Right cardiac atrium (tissue), 5 donors: Measurements from ENCODE around the gene GSK3A. TPM values are rescaled to one million over a fixed set of nuclear protein-coding genes. Genes with fewer than 3 reads are reported as not detected.
A peak's percentile ranks its signal among the peaks of the same experiment; 100 is the strongest.

ENCODE experiments used
- ATAC-seq, 2 donors: fragments of 200-7000 bp; cut with Tn5 transposase; one replicate each; pipeline versions ENCODE4 v1.8.0 to v1.9.1; 2020; ENCODE audit warnings: moderate library complexity in 2 of 2, mild to moderate bottlenecking in 1 of 2
- DNase-seq, 3 donors: peaks; one replicate each; pipeline ENCODE4 v3.0.0-alpha.2; 2020
- H3K27ac ChIP-seq: one replicate; pipeline ENCODE4 v1.5.1; 2013; ENCODE audit warnings: mild to moderate bottlenecking, low read length, control low read depth, moderate library complexity
- H3K27me3 ChIP-seq: one replicate; pipeline ENCODE4 v1.6.1; 2013; ENCODE audit not compliant: control insufficient read depth, insufficient read depth
- H3K4me1 ChIP-seq: one replicate; pipeline ENCODE4 v1.6.1; 2013; ENCODE audit warnings: low read length; ENCODE audit not compliant: control insufficient read depth, insufficient read depth
- H3K4me3 ChIP-seq: one replicate; pipeline ENCODE4 v1.5.1; 2013; ENCODE audit warnings: low read length, control low read depth
- H3K9me3 ChIP-seq: one replicate; pipeline ENCODE4 v1.6.1; 2013; ENCODE audit warnings: low read length; ENCODE audit not compliant: control insufficient read depth
- WGBS: extraction: QIAGEN DNeasy Blood & Tissue Kit; methylation state at CpG from one replicate; pipeline ENCODE4 v1.1.7; 2013; 5-methylcytosine and 5-hydroxymethylcytosine counted together
- intact Hi-C, 4 donors: fragments of 100-400 bp; cut with DNase I; formaldehyde crosslinking; loops; one replicate each; pipeline versions ENCODE4 v1.11.0 to v1.14.0; 2022 to 2023
- polyA plus RNA-seq: library from polyadenylated mRNA; stranded (reverse); fragments of 200-250 nt; gene quantifications from one replicate; pipeline ENCODE4 v1.2.3, GENCODE V29; 2013
- total RNA-seq, 4 donors: library from RNA; stranded (reverse); fragmentation: NEBNext Ultra II Directional; extraction: Animal tissue kit (Norgen Biotek cat#: 25700); gene quantifications; one replicate each; pipeline ENCODE4 v1.2.1, GENCODE V29; 2021
- donor health status: healthy with polysubstance abuse.
- donor health status: DM: no; HTN: yes; CAD: no.
- donor health status: DM: no; HTN: no; CAD: no.
- donor health status: DM: no; HTN: yes; CAD: no; lungs with severe emphysema.
- donor health status: DM: yes; HTN: yes; CAD: no.

GSK3A gene
- total and polyA plus RNA-seq, 5 donors = 32.0 to 46.5 (median 36.2) TPM

GRCh38 chr19:42203700-42204099 is 38.7 kb downstream of the GSK3A start:
- Histone ChIP-seq H3K4me1 (peaks cover 4% of the 10 kb centered on the region), H3K9me3 (no peaks in the 10 kb centered on the region), H3K27ac (no peak overlapping the region), H3K4me3 (no peak overlapping the region), H3K27me3 (no peaks in the 10 kb centered on the region)
- 95% methylated on average over 2 of the region's 2 CpGs for WGBS
- no peak for DNase-seq
- intact Hi-C loops = no loop called here
- no peak for ATAC-seq

GRCh38 chr19:42202290-42202880 is 40.0 kb downstream of the GSK3A start:
- WGBS = 74% methylated on average over 5 of the region's 5 CpGs
- intact Hi-C loops = no loop called here
- peaks cover 4% of the 10 kb centered on the region for H3K4me1 ChIP-seq
- no peaks in the 10 kb centered on the region for H3K9me3 ChIP-seq
- DNase-seq (no peak), ATAC-seq (no peak)
- H3K4me3 ChIP-seq = no peak overlapping the region
- H3K27me3 ChIP-seq = no peaks in the 10 kb centered on the region
- peak overlapping the region; percentile 40 for H3K27ac ChIP-seq

GRCh38 chr19:42201489-42202289 is 40.7 kb downstream of the GSK3A start:
- H3K4me1 ChIP-seq = peaks cover 4% of the 10 kb centered on the region
- ATAC-seq = peak; percentile 41 to 51
- intact Hi-C loops = no loop called here

GRCh38 chr19:42200116-42200715 is 42.2 kb downstream of the GSK3A start:
- no peak overlapping the region for H3K27ac ChIP-seq

More at GRCh38 chr19:42201489-42202289, 40.7 kb downstream of the GSK3A start:
- Histone ChIP-seq H3K27me3 (no peaks in the 10 kb centered on the region), H3K4me3 (no peak overlapping the region), H3K9me3 (no peaks in the 10 kb centered on the region), H3K27ac (peak overlapping the region; percentile 50)
- peak in 2 of 3 donors; percentile 69 to 76 for DNase-seq
- 71% methylated on average over 6 of the region's 6 CpGs for WGBS

GRCh38 chr19:42199440-42200115 is 42.8 kb downstream of the GSK3A start:
- intact Hi-C loops = no loop called here
- Histone ChIP-seq H3K9me3 (no peaks in the 10 kb centered on the region), H3K4me1 (peaks cover 4% of the 10 kb centered on the region), H3K27ac (no peak overlapping the region), H3K27me3 (no peaks in the 10 kb centered on the region), H3K4me3 (no peak overlapping the region)
- DNase-seq (peak; percentile 60 to 86 (median 78)), ATAC-seq (peak; percentile 58 to 61)
- 77% methylated on average over 32 of the region's 32 CpGs for WGBS

More at GRCh38 chr19:42200116-42200715, 42.2 kb downstream of the GSK3A start:
- no peak for DNase-seq
- intact Hi-C loops = no loop called here
- Histone ChIP-seq H3K4me1 (peaks cover 4% of the 10 kb centered on the region), H3K4me3 (no peak overlapping the region), H3K9me3 (no peaks in the 10 kb centered on the region), H3K27me3 (no peaks in the 10 kb centered on the region)
- no peak for ATAC-seq
- WGBS = 88% methylated on average over 5 of the region's 5 CpGs

GRCh38 chr19:42198676-42199439 is 43.5 kb downstream of the GSK3A start:
- peak overlapping the region; percentile 3 for H3K27ac ChIP-seq
- WGBS = 65% methylated on average over 7 of the region's 7 CpGs
- ATAC-seq = no peak
- no peaks in the 10 kb centered on the region for H3K27me3 ChIP-seq
- H3K9me3 ChIP-seq = no peaks in the 10 kb centered on the region
- no peak overlapping the region for H3K4me3 ChIP-seq
- intact Hi-C loops = no loop called here
- no peak for DNase-seq
- H3K4me1 ChIP-seq = peaks cover 4% of the 10 kb centered on the region

- no peak for DNase-seq
- H3K9me3 ChIP-seq = peaks cover 2% of the 10 kb centered on the region
- ATAC-seq = no peak
- no peak overlapping the region for H3K4me3 ChIP-seq
- intact Hi-C loops = no loop called here
- peaks cover 4% of the 10 kb centered on the region for H3K4me1 ChIP-seq
- WGBS = 50% methylated on average over 5 of the region's 5 CpGs
- no peaks in the 10 kb centered on the region for H3K27me3 ChIP-seq
- H3K27ac ChIP-seq = no peak overlapping the region
These were observed 45.0 kb downstream of the GSK3A start for GRCh38 chr19:42197375-42197817.

GRCh38 chr19:42196011-42197001 is 46.1 kb downstream of the GSK3A start:
- WGBS = 89% methylated on average over 47 of the region's 47 CpGs
- ATAC-seq (no peak), DNase-seq (peak in 1 of 3 donors; percentile 66)
- intact Hi-C loops = no loop called here
- H3K27ac ChIP-seq = no peak overlapping the region
- H3K9me3 ChIP-seq = peaks cover 2% of the 10 kb centered on the region
- H3K4me1 ChIP-seq = peaks cover 4% of the 10 kb centered on the region
- no peak overlapping the region for H3K4me3 ChIP-seq
- H3K27me3 ChIP-seq = no peaks in the 10 kb centered on the region

- no peak overlapping the region for H3K27ac ChIP-seq
- no peak for DNase-seq
- no peak overlapping the region for H3K4me3 ChIP-seq
- peaks cover 2% of the 10 kb centered on the region for H3K9me3 ChIP-seq
- no peak for ATAC-seq
- H3K27me3 ChIP-seq = no peaks in the 10 kb centered on the region
- intact Hi-C loops = no loop called here
- WGBS = 60% methylated on average over 3 of the region's 3 CpGs
- H3K4me1 ChIP-seq = no peaks in the 10 kb centered on the region
These were observed 48.7 kb downstream of the GSK3A start for GRCh38 chr19:42193706-42194105.
